ENCODE data around the gene KIF13A.
"Not testable (repeated sequence)": the region's sequence is repeated elsewhere in the genome, so short reads cannot be mapped to it uniquely, and the experiment has no call there.

KIF13A gene

GRCh38 chr6:17900011-17900410 is 87.4 kb downstream of the KIF13A start:
- DNase-seq (ENCODE audit: low spot score) = no peak

DNA sequence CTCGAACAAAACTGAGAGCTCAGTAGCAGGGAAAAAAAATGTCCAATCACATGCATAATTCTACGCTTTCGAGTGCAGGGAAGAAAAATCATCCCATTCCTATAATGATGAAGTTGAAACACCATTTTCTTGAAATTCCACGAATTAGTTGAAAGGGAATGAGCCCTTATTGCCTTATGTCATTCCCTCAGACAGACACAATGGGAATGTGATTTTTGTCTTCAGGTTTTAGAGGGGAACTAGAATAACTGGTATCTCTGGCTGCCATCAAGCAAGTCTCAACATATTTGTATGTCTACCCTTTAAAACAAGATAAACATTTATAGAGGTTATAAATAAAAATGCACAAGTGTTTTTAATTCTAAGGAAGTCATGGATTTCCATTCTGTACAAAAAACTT is 87.9 kb downstream of the KIF13A start:
- DNase-seq (ENCODE audit: low spot score) = no peak

GRCh38 chr6:17897681-17898080 is 89.8 kb downstream of the KIF13A start:
- DNase-seq (ENCODE audit: low spot score) = no peak

- DNase-seq (ENCODE audit: low spot score) = no peak
Measured at GRCh38 chr6:17894905-17895304, 92.5 kb downstream of the KIF13A start.

GRCh38 chr6:17894191-17894590 is 93.2 kb downstream of the KIF13A start:
- DNase-seq (ENCODE audit: low spot score) = no peak

DNA sequence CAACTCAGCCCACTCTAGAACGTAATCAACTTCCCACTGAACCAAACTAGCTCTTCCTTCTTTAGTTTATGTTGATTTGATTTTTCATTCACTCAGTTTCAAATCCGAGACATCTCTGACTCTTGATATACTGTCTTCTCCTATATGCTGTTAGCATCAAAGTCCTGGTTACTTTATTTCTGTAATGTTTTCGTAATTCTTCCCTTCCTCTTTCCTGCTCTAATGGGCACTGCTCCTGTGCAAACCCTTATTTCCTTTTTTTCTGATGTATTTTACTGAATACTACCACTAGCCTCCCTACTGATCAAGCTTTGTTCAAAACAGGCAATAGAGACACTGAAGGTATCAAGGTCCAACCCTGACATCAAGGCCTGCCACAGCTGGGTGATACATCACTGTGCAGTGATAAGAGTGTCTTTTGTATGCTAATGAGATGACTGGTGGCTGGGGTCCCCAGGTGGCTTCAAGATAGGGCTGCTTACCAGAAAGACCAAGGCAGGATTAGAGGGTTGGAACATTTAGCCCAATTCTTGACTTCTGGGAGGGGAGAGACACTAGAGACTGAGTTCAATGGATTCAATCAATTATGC is 95.2 kb downstream of the KIF13A start:
- DNase-seq (ENCODE audit: low spot score) = no peak

GRCh38 chr6:17890309-17890708 is 97.1 kb downstream of the KIF13A start:
- DNase-seq (ENCODE audit: low spot score) = no peak

- DNase-seq (ENCODE audit: low spot score) = not testable (repeated sequence)
Measured at GRCh38 chr6:17889777-17890176, 97.7 kb downstream of the KIF13A start.

GRCh38 chr6:17886891-17887290 is 100.5 kb downstream of the KIF13A start:
- DNase-seq (ENCODE audit: low spot score) = no peak

GRCh38 chr6:17885889-17886576 is 101.4 kb downstream of the KIF13A start:
- no peak for DNase-seq (ENCODE audit: low spot score)

DNA sequence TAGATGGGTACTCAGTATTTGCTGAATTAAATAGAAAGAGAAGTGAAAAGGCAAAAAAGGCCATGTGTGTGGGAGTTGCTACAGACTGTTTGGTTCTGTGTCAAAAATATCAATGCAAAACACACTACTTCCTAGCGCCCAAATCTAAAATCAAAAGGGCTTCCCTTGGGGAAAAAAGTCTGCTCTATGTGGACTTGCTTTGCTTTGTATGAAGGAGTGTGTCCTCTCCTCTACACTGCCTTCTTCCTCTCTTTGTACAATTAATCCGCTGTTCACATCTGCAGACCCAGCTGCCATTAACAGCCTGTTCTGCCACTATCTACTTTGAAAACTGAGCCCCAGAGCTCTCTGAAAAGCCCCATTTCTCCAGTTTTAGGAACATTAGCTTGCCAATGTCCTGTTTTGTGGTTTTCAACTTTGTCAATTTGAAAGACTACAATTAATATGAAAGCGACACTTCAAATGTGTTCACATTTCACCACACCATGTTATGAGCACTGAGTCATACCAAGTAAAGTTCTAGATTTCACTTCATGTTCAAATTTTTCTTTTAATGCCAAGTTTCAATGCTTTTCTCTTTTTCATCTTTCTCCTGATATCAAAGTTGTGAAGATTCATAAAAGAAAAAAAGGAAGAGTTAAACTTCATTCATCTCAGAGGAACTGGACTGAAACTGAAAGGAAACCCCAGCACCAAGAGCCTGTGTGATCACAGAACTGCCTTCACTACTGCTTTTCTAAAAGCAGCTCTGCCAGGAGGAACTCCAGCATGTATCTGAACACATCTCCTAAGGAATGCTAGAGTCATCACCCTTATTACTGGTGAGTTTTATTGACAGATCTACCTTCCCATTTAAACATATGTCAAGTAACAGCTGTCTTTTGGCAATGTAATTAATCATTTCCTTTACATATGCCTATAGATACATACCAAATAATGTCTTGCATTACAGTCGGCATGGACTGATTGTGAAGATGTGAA is 102.6 kb downstream of the KIF13A start:
- DNase-seq (ENCODE audit: low spot score) = no peak

DNA sequence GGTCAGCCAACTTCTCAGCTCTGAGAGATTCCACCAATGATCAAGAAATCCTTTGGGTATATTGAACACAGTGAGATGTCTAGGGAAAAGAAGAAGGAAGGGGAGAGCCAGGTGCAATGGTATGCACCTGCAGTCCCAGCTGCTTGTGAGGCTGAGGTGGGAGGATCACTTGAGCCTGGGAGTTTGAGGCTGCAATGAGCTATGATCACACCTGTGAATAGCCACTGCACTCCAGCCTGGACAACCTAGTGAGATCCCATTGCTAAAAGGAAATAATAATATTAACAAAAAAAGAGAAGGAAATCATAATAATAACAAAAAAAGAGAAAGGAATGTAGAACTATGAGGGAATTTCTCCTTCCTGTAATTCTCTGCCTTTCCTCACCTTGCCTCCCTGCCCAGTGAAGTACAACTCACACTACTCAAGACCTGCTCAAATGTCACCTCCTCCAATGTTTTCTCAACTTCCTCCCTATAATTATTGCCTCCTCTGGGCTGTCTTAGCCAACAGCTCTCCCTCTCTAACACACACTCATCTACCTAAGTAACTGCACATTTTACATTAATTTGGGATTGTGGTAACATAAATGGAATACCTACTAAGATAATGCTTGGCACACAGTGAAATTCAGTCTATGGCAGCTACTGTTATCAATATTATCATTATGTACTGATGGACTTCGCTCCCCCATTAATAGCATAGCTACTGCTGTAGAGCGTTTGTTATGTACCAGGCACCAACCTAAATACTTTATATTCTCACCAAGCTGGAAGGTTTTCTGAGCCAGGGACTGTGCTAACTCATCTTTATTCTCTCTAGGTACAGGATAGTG is 103.6 kb downstream of the KIF13A start:
- no peak for DNase-seq (ENCODE audit: low spot score)

- DNase-seq (ENCODE audit: low spot score) = no peak
Measured at GRCh38 chr6:17881085-17881858, 106.2 kb downstream of the KIF13A start.

GRCh38 chr6:17879184-17879583 is 108.3 kb downstream of the KIF13A start:
- no peak for DNase-seq (ENCODE audit: low spot score)

DNA sequence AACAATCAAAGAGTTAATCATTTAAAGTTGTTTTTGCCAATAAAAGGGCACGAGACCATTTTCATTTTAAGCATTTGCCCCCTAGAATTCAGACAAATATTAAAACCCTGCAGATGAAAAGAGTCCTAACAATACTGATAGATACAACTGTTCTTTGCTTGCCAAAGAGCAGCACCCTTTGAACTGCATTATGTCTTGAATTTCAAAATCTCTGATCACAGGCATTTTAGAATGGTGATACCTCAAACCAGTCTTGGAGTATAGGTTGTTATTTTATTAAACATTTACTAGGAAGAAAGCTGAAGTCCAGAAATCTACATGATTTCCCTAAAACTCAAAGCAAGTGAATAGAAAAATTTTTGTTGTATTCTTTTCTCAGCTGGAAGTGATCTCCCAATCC is 108.7 kb downstream of the KIF13A start:
- no peak for DNase-seq (ENCODE audit: low spot score)

DNA sequence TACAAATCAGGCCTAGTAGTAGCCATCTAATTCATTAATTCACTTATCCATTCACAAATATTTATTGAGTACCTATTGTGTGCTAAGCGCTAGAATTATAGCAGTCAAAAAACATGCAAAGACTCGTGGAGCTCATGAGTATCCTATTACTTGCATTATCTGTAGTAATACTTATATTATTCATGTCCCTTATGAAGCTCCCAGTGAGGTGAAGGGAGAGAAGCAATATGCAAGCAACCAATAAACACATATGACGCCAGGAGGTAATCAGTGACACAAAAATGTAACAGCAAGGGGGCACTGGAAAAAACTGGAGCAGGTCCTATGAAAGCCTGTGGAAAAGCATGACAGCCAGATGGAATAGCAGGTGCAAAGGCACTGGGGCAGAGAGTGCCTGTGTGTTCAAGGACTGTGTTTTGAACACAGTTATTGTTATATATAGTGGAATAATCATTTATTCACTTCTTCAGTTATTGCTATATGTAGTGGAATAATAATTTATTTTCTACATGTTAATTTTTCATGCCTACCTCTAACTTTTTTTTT is 109.5 kb downstream of the KIF13A start:
- DNase-seq (ENCODE audit: low spot score) = no peak

DNA sequence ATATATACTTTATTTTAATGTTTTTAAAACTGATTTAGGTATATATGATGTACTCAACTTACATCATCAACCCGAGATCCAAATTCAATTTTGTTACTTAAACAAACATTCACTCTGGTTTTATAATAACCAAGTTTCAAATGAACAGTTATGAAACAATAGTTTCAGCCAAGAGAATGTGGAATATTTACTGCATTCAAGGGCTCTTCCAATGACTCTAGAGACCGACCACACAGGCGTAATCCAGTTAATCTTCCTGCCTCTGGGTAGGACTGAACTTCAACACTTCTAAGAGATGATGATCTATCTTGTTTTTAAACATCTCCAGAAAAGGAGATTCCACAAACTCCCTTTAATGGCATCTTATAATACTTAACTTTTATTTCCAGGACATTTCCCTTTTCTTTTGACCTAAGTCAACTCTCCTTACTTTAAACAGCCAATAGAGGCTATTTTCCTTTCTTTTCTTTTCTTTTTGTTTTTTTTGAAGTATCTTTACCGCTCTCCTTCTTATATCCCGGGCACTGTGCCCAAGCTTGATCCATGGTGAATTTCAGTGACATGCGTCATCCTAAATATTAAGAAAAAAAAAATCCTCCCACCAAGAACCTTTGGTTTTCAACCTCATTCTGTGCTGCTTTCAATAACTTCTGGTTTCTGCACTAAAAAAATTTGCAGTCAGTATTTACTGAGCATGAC is 110.1 kb downstream of the KIF13A start:
- DNase-seq (ENCODE audit: low spot score) = no peak

- DNase-seq (ENCODE audit: low spot score) = no peak
Measured at GRCh38 chr6:17874753-17875152, 112.7 kb downstream of the KIF13A start.

DNA sequence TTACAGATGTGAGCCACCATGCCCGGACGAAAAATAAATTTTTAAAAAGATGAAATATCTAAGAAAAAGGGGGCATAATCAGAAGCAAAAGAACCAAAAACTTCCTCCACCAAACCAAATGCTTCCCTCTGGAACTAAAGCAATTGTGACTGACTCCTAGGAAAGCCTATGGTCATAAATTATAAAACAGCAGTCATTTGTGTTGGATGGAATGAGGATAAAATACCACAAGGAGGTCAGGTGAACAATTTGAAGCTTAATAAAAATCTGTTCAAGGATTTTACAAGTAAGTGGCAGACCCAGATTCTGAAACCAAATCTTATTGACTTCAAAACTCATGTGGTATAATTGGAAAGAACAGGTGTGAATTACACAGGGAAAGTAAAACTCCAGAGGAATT is 114.5 kb downstream of the KIF13A start:
- no peak for DNase-seq (ENCODE audit: low spot score)

GRCh38 chr6:17871836-17872235 is 115.6 kb downstream of the KIF13A start:
- DNase-seq (ENCODE audit: low spot score) = no peak
